ENCODE measurements around the gene JARID2. TPM values are rescaled to one million over a fixed set of nuclear protein-coding genes. Genes with fewer than 3 reads are reported as not detected.

Gene JARID2
- total RNA-seq, 1 donor from 2014 or later: 5.0 TPM

- Histone ChIP-seq H3K4me3 (no peak overlapping the region), H3K27ac (no peak overlapping the region), H3K36me3 (no peaks in the 10 kb centered on the region), H3K9me3 (no peaks in the 10 kb centered on the region), H3K27me3 (no peaks in the 10 kb centered on the region), H3K4me1 (peaks cover 0 to 13% of the 10 kb centered on the region in 2 donors)
- no peak for DNase-seq (ENCODE audit: low spot score in 2 of 2)
- intact Hi-C loops (cut with DNase I): no loop called here
- no peak for TF ChIP-seq CTCF (IDR thresholded peaks at IDR 0.05)
These were observed 10.8 kb downstream of the JARID2 start for GRCh38 chr6:15256538-15257271.

GRCh38 chr6:15257357-15258132 lies 11.7 kb downstream of the JARID2 start:
- intact Hi-C loops (cut with DNase I): no loop called here
- Histone ChIP-seq H3K36me3 (no peaks in the 10 kb centered on the region), H3K27ac (no peak overlapping the region), H3K27me3 (no peaks in the 10 kb centered on the region), H3K4me3 (no peak overlapping the region), H3K4me1 (peaks cover 0 to 13% of the 10 kb centered on the region in 2 donors), H3K9me3 (no peaks in the 10 kb centered on the region)
- no peak for TF ChIP-seq CTCF (IDR thresholded peaks at IDR 0.05)
- no peak for DNase-seq (ENCODE audit: low spot score in 2 of 2)

- no peak overlapping the region for H3K4me3 ChIP-seq
- no peak overlapping the region for H3K27ac ChIP-seq
- no peaks in the 10 kb centered on the region for H3K9me3 ChIP-seq
- H3K27me3 ChIP-seq: no peaks in the 10 kb centered on the region
- intact Hi-C loops (cut with DNase I): no loop called here
- peaks cover 0 to 13% of the 10 kb centered on the region in 2 donors for H3K4me1 ChIP-seq
- DNase-seq (ENCODE audit: low spot score in 2 of 2): no peak
- TF ChIP-seq CTCF (IDR thresholded peaks at IDR 0.05): no peak
- H3K36me3 ChIP-seq: no peaks in the 10 kb centered on the region
These were observed 13.9 kb downstream of the JARID2 start for GRCh38 chr6:15259766-15260098.

- no peak overlapping the region for H3K4me3 ChIP-seq
- intact Hi-C loops (cut with DNase I): no loop called here
- no peaks in the 10 kb centered on the region for H3K9me3 ChIP-seq
- no peak overlapping the region for H3K27ac ChIP-seq
- H3K27me3 ChIP-seq: no peaks in the 10 kb centered on the region
- no peaks in the 10 kb centered on the region for H3K36me3 ChIP-seq
- no peak for TF ChIP-seq CTCF (IDR thresholded peaks at IDR 0.05)
- DNase-seq (ENCODE audit: low spot score in 2 of 2): no peak
- H3K4me1 ChIP-seq: peaks cover 0 to 18% of the 10 kb centered on the region in 2 donors
These were observed 14.4 kb downstream of the JARID2 start for GRCh38 chr6:15260099-15260821.

GRCh38 chr6:15263780-15264374 lies 18.0 kb downstream of the JARID2 start:
- Histone ChIP-seq H3K27me3 (no peaks in the 10 kb centered on the region), H3K4me1 (peaks cover 0 to 26% of the 10 kb centered on the region in 2 donors), H3K36me3 (no peaks in the 10 kb centered on the region), H3K4me3 (no peak overlapping the region), H3K27ac (no peak overlapping the region), H3K9me3 (no peaks in the 10 kb centered on the region)
- no peak for TF ChIP-seq CTCF (IDR thresholded peaks at IDR 0.05)
- no peak for DNase-seq (ENCODE audit: low spot score in 2 of 2)
- intact Hi-C loops (cut with DNase I): no loop called here

All from ascending aorta (tissue), 2 donors.